ELF-1 (cell line): ENCODE data around the gene TRPV2.

Source experiments
- DNase-seq: peaks from one replicate; pipeline ENCODE4 v3.0.0-alpha.2; 2016; ENCODE audit warnings: low read depth, low spot score

The TRPV2 gene

DNA sequence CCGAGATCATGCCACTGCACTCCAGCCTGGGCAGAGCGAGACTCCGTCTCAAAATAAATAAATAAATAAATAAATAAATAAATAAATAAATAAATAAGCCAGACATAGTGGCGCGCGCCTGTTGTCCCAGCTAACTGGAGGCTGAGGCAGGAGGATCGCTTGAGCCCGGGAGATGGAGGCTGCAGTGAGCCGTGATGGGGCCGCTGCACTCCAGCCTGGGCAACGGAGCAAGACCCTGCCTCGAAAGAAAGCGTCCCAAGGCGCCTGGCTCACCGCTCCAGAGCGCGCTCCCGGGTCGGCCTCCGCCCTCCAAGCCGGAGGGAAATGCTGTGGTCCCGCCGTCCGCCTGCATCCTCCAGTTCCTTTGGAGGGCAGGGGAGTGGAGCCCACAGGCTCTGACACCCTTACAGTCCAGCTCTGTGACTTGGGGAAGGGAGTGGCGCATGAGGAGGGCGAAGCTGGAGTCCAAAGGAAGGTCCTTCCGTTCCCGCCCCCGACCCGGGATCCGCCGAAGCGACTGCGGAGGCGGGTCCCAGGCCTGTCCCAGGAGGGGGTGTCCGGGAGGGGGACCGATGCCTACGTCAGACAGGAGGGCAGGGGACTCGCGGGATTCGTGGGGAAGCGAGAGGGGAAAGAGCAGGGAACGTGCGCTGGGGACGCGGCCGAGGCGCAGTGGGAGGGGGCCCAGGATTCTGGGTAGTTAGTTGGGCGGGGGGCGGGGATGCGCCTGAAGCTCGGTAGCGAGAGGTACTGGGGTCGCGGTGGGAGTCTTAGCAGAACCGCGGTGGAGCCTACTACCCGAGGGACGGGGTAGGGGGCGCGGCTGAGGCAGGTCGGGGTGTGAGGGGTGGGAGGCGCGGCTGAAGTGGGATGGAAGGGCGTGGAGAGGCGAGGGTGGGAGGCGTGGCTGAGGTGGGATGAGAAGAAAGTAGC, 8.4 kb upstream of the TRPV2 start:
- DNase-seq: peak; percentile 65

DNA sequence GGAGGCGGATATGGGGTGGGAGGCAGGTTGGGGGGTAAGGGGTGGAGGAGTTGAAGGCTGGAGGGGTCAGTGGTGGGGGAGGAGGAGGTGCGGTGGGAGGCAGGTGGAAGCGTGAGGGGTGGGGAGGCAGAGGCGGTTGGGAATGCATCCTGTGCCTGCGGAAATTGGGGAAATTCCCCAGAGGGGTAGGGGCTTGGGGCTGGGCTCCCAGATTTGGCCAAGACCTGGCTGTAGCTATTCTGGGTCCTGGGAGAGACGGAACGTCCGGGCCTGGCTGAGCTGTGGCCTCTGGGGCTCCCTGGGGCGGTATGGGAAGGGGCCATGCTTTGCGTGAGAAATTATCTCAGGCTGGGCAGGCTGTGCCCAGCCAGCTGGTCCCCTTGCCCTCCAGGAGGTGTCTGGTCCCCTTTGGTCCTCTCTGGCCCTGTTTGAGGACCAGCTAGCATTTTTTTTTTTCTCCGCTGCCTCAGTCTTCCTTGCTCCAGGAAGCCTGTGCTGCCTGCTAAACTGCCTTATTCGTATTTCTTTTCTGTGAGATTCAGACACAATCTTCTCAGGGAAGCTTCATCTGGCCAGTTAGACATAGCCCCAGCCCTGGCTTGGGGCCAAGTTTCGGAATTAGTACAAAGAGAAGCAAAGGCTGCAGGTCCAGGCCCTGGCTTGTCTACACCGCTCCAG, 7.3 kb upstream of the TRPV2 start:
- DNase-seq: no peak

DNA sequence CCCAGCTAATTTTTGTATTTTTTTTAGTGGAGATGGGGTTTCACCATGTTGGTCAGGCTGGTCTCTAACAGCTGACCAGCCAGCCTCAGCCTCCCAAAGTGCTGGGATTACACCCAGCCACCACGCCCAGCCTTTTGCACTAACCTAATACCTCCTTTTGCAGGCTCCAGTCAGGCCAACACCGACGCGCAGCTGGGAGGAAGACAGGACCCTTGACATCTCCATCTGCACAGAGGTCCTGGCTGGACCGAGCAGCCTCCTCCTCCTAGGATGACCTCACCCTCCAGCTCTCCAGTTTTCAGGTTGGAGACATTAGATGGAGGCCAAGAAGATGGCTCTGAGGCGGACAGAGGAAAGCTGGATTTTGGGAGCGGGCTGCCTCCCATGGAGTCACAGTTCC, 2.0 kb downstream of the TRPV2 start:
- DNase-seq: no peak

GRCh38 chr17:16417896-16418684, 2.7 kb downstream of the TRPV2 start:
- DNase-seq: peak; percentile 53

DNA sequence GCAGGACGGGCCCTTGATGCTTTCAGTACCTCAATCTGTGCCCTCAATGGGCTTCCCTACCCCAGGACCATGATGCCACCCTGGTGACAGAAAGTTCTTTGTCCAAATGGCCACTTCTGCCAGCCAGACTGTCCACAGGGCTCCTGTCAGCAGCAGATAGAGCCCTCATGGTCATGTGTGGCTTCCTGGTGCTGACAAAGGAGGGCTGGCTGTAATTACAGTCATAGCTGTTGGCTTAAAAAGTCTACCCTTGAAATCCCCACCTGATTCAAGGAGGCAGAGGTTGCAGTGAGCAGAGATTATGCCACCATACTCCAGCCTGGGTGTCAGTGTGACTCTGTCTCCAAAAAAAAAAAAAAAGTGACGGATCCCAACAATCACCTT, 3.3 kb downstream of the TRPV2 start:
- no peak for DNase-seq

DNA sequence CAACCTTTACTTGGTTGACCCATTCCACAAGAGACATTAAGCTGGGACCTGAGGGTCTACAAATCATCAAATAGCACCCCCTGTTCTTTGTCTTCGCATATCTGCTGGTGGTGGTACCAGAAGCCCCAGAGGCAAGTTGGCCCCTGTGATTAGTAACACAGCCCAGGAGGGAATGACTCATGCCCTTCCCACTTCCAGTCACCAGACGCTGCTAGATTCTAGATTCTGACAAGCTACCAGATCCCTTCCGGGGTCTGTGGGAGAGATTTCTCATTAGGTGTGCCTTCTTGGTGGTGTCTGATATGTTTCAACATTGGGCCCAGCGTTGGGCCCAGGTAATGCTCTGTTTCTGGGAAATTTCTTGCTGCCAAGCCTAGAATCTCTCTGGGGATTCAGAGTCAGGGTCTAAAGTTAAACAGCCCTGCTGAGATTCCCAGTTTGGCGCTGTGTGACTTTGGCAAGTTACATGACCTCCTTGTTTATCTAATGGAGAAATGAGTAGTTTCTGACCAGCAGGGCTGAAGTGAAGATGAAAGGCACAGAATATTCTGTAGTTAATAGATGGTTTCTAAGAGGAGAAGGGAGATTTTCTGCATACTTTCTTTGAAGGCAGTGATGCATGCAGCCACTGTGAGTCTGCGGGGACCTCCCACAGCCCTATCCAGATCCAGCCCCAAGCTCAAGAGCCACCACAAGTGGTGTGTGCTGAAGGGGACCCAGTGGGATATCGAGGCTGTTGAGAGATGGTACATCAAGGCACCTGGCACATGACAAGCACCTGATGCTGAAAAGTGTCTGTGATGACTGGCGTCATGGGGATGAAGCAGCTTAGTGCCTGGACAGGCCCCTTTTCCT, 3.9 kb downstream of the TRPV2 start:
- DNase-seq: peak; percentile 81

GRCh38 chr17:16419929-16420271, 4.5 kb downstream of the TRPV2 start:
- no peak for DNase-seq

- no peak for DNase-seq
These were observed 7.0 kb downstream of the TRPV2 start for GRCh38 chr17:16422416-16422815.

GRCh38 chr17:16423226-16423872, 8.0 kb downstream of the TRPV2 start:
- no peak for DNase-seq

DNA sequence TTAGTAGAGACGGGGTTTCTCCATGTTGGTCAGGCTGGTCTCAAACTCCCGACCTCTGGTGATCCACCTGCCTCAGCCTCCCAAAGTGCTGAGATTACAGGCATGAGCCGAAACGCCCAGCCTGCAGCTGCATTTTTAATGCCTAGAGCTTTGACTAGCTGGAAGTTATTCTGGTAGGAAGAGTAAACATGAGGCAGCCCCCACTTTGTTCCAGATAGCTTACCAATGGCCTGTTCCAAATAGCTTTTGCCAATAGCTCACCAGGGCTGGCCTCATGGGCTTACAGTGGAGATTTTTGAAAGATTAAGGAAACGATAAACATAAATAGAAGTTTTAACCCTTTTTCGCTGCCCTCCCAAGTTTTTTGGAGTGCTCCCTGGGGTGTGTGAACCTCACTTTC, 9.8 kb downstream of the TRPV2 start:
- DNase-seq: no peak

DNA sequence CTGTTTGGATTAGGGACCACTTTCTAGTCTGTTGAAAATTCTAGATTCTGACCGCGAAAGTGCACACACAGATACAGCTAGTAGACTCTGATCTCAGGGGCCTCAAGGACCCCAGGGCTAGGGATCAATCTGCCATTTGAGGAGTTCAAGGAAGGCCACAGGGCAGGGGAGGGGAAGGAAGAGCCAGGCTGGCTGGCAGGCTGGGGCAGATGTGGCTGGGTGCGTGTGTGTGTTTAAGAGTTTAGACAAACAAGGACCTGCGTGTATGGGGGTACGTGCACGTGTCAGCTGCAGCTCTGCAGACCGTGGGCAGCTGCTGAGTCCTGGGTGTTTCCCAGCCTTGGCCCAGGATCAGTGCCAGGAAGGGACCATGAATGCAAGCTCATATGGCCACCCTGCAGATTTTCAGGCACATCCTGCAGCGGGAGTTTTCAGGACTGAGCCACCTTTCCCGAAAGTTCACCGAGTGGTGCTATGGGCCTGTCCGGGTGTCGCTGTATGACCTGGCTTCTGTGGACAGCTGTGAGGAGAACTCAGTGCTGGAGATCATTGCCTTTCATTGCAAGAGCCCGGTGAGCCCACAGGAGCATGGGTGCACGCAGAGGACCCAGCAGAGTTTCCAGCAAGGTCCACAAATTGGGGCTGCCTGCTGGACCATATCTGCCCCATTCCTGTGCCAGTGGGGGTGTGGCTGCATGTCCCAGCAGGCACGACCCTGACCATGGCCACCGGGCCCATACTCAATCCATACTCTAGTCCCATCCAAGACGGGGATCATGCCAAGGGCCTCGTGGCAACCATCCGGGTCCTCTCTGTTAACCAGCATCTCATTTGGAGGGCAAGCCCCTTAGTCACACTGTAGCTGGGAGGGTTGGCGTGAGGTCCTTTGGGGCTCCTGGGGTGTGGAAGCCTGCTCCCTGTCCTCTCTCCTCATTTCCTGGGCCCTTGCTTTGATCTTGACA, 10.6 kb downstream of the TRPV2 start:
- no peak for DNase-seq

GRCh38 chr17:16427020-16427419, 11.6 kb downstream of the TRPV2 start:
- no peak for DNase-seq

DNA sequence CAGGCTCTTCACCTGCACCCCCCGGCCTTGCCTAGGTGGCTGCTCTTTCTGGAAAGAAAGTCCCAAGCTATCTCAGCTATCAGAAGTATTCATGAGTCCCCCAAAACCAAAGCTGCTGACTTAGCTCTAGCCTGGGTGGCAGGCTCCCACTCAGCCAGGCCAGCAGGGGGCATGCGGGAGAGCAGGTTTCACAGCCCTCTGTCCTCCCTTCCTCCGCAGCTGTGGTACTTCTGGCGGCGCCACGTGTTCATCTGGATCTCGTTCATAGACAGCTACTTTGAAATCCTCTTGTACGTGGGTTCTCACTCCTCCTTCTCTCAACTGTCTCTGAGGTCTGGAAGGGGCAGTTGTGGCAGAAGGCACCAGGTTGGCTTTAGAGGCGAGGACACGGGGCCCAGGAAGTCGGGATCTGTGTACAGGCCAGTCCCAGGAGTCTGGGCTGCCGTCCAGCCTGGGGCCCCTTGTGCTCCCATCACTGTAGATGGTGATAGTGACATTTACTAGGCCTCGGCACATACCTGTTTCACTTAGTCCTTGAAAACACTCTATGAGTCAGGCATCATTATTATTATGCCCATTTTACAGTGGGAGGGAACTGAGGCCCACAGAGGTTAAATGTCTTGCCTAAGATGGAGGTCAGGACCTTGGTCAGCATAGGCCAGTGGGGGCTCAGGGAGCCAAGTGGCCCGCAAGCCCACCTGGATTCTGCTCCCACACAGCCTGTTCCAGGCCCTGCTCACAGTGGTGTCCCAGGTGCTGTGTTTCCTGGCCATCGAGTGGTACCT, 12.9 kb downstream of the TRPV2 start:
- peak; percentile 69 for DNase-seq

- no peak for DNase-seq
These were observed 13.7 kb downstream of the TRPV2 start for GRCh38 chr17:16429083-16429482.

DNA sequence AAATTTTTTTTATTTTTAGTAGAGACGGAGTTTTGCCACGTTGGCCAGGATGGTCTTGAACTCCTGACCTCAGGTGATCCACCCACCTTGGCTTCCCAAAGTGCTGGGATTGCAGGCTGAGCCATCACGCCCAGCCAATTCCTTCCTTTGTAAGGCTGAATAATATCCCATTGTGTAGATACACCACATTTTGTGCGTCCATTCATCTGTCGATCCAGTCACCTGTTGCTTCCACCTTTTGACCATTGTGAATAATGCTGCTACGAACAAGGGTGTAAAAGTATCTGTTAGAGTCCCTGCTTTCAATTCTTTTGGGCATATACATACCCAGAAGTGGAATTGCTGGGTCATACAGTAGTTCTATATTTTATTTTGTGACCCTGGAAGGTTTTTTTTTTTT, 15.3 kb downstream of the TRPV2 start:
- DNase-seq: no peak

GRCh38 chr17:16432017-16432416, 16.6 kb downstream of the TRPV2 start:
- DNase-seq: no peak

DNA sequence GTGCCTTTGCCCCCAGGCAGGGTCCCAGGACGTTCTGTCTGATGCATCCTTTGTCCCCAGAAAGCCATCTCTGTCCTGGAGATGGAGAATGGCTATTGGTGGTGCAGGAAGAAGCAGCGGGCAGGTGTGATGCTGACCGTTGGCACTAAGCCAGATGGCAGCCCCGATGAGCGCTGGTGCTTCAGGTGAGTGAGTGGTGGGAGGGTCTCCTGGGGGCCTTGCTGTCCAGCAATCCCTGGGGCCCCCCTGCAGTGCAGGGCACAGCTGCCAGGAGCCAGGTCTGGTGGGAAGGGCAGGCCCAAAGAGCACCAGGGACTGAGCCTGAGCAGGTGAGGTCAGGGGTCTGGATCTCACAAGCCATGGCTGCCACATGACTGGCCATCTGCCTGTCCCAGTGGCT, 18.1 kb downstream of the TRPV2 start:
- no peak for DNase-seq

GRCh38 chr17:16434662-16435061, 19.3 kb downstream of the TRPV2 start:
- DNase-seq: peak; percentile 53
